Fibroblast of lung (primary cell): ENCODE data around the gene SPC24.

ENCODE experiments used
- CTCF ChIP-seq, 2 donors: IDR thresholded peaks in 1 of 2; conservative IDR thresholded peaks in 1 of 2; 1 replicate in 1 of 2; 2 replicates in 1 of 2; pipeline ENCODE4 v1.5.1; 2011 to 2012; ENCODE audit warnings: low read length in 2 of 2, control low read depth in 1 of 2, inconsistent platforms in 1 of 2, low read depth in 1 of 2, mild to moderate bottlenecking in 1 of 2
- EZH2 ChIP-seq: IDR thresholded peaks from 2 replicates; pipeline ENCODE4 v1.5.1; 2012; ENCODE audit warnings: low read length, control low read depth, mild to moderate bottlenecking; ENCODE audit errors: missing control alignments

- TF ChIP-seq CTCF (conservative IDR thresholded peaks at IDR 0.05 in 1 of 2, IDR thresholded peaks at IDR 0.05 in 1 of 2; ENCODE audit: low read depth in 1 of 2, low read length in 2 of 2): no peak
- no peak for TF ChIP-seq EZH2
Observed at GRCh38 chr19:11127905-11128304, 27.7 kb downstream of the SPC24 start.
